ENCODE data around the gene STAC3. TPM values are rescaled to one million over a fixed set of nuclear protein-coding genes. Genes with fewer than 3 reads are reported as not detected.
A peak's percentile ranks its signal among the peaks of the same experiment; 100 is the strongest.

Gene STAC3
- total RNA-seq, 1 experiment from 2014 or later: 0.57 TPM

DNA sequence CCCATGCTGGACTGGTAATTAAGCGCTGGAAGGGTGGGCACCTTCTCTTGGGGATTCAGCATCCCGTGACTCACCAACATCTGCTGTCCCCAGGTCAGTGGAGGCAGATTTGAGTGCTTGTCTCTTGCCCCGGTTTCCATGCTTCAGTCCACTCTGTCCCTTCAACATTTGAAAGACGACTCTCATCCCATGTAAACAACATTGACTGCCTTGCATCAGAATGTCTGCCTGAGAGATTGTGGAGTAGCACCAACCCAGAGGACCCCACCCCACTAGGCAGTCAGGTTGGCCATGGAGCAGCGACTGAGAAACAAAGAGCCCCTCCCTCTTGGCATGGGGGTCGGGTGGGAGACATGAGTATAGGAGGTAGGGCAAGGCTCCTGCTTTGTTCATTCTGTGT lies 4.9 kb upstream of the STAC3 start:
- no peak for DNase-seq (ENCODE audit: extremely low read depth, low read depth)

DNA sequence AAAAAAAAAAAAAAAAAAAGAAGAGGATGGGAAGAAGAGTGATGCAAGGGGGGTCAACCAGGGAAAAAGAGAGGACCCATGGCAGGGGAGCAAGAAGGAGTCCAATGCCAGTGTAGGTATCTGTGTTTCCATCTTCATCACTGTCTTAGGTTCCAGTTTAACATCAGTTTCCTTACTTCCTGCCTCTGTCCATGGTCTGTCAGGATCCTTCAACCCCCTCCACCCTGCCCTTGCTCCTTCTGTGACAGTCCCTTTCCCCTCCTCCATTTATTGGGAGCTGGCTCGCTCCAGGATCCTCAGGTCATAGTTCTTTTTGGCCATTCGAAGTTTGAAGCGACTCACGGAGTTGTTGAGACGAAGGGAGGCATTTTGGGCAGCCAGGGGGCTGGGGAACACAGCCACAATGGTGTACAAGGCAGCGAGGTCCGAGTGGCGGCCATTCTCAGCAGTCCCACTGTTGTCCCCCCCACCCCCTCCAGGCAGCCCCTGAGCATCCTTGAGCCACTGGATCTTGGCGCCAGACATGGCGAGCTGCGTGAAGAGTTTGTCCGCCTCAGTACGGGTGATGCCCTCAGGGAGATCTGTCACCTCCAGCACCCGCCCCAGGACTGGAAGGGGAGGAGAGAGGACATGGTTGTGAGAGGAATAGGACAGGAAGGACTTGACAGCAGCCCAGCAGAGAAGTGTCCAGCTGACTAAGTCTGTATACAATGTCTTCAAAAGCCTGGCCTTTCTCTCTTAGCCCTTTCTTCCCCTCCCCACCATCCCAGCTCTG lies 3.7 kb upstream of the STAC3 start:
- no peak for DNase-seq (ENCODE audit: extremely low read depth, low read depth)

DNA sequence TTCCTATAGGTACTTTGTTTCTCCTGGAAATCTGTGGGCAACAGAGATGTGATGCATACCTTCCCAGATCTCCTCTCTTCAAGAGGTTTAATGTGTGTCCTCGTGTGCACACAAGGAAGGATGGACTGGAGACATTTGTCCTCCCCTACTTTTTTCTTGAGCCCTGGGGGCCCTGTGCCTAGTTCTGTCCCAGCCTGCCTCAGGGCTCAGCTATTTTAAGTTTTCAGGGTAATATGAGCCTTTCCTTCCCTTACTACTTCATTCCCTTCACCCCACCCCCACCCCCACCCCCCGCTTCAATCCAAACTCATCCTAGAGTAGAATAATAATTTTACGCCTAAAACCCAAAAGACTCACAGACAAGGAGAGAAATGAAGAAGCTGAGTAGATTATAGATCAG lies 446 bp downstream of the STAC3 start:
- no peak for DNase-seq (ENCODE audit: extremely low read depth, low read depth)

DNA sequence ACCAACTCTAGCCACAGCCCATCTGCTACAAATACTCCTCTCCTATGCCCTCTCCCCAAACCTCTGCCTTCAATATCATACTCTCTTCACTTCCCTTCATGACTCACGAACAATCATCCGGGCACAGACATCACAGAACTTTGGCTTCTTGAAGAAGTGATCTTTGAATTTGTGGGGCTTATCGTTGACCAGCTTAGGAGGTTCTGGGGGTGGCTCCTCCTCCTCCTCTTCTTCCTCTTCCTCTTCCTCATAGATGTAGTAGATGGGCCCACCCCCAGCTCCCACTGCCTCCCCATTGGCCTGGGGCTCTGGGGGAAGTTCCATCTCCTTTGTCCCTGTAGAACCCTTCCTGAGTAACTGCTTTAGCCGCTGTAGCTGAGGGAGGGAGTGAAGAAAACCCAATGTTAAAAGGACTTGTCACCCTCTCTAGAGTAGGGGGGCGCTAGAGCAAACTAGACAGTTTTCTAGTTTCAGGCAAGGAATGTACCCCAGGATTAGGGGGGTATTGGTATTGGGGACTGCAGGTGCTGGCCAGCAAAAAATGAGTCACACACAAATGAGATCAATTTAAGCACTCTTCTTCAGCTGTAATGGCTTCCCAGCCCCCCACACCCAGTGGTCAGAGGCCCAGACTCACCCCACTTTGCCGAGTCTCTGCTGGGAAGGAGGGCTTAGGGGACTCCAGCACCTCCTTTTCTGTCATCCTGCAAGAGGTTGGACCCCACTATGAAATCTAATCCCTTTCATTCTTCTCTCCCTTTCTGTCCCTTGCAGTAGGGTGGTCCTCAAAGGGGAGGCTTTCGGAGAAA lies 1.8 kb downstream of the STAC3 start:
- DNase-seq (ENCODE audit: extremely low read depth, low read depth): no peak

DNA sequence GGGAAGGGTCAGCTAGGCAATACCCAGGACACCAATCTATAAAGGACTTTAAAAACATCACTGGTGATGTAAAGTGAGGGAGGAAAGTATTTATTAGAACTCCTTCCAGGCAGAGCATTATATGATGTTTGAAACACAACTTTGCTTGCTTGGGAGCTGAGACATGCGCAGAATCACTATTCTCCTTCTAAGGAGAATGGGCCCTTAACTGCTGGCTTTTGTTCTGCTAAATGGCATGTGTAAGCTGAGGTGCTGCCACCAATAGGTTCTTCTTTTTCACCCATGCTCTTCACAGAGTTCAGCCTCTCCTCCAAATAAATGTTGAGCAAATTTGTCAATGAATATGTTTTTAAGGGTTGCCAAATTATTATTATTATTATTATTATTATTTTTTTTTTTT lies 3.9 kb downstream of the STAC3 start:
- no peak for DNase-seq (ENCODE audit: extremely low read depth, low read depth)

DNA sequence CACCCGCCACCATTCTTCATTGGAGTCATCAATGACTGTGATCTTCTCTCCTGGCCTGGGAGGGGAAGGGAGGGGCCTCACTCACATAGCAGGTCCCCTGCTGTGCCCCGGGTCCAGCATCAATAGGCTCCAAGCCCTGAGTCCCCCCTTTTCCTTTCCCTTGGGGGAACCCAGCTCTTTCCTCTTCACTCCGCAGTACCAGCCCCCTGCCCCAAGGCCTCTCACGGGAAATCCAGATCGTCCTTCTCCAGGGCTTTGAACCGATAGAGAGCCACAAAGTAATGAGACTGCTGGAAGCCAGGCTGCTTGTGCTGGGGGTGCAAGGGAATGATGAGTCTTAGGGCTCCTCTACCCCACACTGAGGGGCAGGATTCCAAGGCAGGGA lies 6.7 kb downstream of the STAC3 start:
- DNase-seq (ENCODE audit: extremely low read depth, low read depth): no peak

DNA sequence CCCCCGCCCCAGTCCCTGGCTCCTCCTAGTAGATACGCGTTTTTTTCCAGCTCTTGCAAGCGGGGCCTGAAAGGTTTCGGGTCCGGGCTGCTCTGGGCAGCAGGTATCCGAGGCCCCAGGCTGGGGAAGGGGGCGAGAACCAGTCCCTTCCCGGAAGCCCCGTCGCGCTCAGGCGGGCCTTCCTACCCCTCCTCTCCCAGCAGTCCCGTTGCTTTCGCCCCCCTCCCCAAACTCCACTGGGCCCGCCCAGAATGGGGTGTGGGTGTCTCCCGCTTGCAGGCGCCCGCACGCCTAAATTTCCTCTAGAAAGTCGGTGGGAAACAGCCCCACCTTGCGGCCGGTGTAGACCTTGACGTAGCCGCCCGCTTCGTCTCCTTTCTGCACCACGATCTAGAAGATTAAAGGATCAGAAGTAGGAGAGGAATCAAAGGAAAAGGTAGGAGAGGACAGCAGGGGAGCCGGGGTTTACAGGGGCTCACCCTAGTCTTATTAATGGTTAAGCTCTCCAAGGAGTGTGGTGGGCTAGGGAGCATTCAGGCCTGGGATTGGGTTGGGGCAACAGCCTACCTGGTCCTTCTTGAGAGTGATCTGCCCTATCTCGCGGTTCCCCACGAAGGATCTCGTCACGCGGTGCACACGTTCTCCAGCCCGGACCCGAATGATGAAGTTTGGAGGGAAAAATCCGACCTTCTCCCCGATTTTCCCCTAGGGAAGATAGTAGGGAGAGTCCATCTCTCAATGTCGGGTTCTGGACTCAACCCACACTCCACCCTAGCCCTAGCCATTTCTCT lies 7.3 kb downstream of the STAC3 start:
- peak; percentile 77 for DNase-seq (ENCODE audit: extremely low read depth, low read depth)

DNA sequence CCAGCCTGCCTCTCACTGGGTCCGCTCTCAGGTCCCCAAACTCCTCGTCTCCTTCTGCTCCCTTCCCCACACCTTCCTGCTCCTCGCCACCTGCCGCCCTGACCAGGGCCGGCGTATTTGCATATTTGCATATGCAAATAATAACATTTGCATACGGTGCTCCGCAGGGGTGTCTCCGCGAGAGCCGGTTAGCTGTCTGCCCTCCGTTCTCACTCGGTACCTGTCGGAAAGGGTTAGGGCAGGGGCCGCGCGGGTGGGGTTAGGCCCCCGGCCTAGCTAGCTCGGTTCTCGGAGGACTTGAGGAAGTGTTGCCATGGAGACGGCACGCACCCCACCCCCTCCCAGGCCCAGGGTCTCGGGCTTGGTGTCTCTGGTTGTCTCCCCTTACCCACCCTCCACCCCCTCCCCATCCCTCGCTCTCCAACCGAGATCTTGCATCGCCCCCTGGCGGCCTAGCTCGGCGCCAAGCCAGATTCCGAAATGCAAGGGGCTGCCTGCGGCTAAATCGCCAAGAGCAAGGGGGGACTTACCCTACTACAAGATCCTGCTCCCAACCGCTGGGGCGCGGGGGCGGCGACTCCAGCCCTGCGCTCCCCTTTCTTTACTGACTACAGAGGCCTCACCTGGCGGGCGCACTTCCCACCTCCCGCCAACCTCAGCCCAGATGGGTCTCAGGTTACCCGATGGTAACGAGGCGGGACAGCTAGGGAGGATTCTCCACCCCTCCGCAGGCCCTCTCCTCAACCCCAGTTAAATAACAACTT lies 8.1 kb downstream of the STAC3 start:
- peak; percentile 61 for DNase-seq (ENCODE audit: extremely low read depth, low read depth)

DNA sequence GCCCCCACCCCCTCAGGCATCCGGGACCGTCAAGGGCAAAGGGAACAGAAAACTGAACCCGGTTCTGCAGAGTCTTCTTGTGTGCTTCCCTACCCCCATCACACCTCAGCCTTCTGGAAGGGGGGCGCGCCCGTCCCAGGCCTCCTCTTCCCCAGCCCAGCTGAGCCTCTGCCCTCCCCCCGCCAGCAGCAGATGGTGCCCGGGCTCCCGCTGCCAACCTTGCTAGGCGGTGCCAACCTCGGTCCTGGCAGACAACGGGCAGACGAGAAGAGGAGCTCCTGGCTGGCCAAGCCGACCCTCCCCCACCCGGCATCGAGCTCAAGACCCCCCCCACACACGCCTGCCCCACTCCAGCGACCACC lies 8.7 kb downstream of the STAC3 start:
- no peak for DNase-seq (ENCODE audit: extremely low read depth, low read depth)

DNA sequence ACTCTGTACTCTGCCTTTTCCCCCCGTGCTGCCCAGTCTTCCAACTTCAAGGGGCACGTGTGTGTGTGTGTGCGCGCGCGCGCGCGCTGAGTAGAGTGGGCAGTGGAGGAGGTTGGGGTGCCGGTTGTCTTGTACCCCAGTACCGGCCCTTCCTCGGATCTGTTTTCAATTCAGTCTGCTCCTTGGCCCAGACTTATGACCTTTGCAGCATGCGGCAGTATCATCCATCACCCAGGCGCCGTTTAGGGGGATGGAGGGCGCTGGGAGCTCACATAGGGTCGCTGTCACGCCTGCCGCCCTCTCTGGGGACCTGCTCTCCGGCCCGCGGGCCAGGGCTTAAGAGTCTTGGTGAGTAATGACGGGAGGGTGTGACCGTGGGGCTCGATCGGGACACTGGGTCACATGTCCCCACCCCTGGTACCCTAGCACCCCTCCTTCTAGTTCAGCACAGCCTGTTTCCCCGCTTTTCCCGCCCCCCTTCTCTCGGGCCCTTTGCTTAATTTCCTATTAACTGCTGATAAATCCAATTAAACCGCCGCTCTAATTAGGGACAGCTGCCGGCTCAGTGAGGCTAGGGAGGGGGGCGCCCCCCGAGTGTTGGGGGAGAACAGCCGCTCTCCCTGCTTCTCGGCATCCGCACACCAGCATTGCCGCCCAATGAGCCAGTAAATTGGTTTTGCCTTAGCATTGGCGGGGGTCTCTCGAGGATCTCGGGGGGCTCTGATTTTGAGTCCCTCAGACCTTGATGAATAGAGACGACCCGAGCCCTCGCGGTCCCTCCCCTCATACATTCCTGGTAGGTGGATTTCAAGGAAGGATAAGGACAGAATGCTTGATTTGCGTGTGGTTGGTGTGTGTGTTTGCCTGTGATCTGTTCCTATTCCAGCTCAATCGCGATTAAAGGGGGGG lies 9.3 kb downstream of the STAC3 start:
- no peak for DNase-seq (ENCODE audit: extremely low read depth, low read depth)

DNA sequence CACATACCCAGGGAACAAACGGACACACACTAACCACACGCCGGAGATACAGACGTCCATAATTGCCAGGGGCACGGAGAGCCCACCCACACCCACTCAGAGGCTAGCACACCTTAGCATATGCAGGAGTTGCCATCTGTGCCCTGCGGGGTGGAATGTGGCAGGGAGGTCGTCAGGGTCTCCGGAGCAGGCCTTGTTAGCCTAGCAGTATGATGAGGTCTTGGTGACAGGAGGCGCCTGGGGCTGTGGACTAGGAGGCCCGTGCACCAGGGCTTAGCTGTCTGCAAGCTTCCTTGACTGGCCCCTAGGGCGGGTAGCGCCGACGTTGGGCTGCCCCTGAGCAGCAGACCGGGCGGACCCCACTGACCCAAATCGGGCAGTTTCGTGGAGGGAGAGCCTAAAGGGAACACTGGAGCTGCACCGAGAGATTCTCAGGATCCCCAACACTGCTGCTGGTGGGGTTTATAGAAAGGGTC lies 10.0 kb downstream of the STAC3 start:
- no peak for DNase-seq (ENCODE audit: extremely low read depth, low read depth)

DNA sequence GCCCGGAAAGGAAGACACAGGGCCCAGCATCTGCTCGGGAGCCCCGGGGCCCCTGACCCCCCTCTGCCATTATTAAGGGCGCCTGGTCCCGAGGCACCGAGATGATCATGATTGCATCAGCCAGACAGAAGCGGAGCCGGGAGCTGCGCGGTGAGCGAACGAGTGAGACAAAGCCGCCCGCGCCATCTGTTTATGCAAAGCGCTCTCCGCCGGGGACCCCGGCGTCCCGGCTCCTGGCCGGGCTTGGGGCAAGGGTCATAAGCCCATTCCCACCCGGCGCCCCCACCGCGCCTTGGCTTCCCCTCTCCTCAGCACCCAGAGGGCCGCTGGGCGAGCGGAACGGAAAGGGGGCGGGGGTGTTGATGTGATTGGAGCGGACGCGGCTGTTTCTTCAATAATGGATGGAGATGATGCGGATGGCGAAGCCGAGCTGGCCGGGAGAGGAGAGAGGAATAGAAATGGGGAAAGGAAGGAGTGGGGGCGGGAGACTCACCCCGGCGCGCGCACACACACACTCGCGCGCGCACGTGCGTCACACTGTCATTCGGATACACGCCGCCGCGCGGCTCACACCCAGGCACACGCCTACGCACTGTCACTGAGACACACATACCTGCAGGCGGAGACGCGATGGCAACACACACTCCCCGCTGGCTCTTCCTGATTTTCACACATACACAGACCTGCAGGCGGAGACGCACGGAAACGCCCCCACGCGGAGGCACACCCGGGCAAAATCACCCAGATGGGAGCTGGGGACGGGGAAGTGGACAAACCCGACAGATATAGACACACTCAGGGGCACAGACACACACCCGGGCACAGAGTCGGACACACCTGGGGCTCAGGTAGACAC lies 10.7 kb downstream of the STAC3 start:
- DNase-seq (ENCODE audit: extremely low read depth, low read depth): peak; percentile 70

DNA sequence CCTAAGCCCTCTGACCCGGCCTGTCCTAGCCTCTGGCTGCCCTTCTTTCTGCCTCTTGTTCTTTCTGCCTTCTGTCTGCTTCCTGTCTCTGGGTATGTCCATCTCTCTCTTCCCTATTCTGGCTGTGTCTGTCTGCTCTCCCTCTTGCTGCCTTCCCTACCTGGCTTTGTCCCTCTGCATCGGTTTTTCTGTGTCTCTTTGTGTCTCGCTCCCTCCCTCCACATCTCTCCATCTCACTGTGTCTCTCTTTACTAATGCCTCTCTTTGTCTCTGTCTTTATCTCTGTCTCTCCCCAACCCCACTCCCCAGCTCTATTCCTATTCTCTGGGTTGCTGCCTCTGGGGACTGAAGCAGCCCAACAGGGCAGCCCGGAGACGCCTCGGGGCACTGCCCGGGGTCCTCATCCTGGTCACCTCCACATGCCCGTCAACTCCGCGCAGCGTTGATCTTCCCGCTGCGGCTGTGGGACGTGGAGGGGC lies 11.4 kb downstream of the STAC3 start:
- no peak for DNase-seq (ENCODE audit: extremely low read depth, low read depth)

DNA sequence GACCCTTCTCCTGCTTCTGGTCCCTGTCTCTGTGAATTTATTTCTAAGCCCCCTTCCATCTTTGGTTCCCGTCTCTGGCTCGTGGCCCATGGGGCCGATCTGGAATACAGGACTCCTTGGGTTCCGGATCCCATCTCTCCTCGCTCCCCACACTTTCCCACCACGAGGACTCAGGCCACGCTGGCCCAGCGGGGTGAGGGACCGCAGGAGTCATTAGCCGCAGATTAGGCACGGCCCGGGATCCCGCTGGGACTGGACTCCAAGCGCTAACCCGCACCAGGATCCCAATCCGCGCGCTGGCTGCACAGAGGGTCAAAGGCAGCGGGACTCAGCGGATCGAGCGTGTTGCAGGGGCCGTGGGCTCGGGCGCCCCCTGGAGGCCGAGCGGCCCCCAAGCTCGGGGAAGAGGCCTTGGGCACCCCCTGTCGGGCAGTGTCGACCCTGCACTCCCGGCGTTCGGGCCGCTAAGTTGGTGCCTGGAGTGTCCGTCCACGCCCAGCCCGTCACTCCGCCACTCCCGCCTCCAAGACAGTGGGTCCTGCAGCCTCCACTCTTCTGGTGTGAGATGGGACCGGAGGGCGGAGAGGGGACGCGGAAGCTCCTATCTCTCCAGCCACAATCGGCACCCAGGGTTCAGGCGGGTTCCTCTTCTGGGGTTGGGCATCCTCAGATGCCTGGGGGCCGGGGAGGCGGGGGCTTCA lies 12.0 kb downstream of the STAC3 start:
- DNase-seq (ENCODE audit: extremely low read depth, low read depth): peak; percentile 91

DNA sequence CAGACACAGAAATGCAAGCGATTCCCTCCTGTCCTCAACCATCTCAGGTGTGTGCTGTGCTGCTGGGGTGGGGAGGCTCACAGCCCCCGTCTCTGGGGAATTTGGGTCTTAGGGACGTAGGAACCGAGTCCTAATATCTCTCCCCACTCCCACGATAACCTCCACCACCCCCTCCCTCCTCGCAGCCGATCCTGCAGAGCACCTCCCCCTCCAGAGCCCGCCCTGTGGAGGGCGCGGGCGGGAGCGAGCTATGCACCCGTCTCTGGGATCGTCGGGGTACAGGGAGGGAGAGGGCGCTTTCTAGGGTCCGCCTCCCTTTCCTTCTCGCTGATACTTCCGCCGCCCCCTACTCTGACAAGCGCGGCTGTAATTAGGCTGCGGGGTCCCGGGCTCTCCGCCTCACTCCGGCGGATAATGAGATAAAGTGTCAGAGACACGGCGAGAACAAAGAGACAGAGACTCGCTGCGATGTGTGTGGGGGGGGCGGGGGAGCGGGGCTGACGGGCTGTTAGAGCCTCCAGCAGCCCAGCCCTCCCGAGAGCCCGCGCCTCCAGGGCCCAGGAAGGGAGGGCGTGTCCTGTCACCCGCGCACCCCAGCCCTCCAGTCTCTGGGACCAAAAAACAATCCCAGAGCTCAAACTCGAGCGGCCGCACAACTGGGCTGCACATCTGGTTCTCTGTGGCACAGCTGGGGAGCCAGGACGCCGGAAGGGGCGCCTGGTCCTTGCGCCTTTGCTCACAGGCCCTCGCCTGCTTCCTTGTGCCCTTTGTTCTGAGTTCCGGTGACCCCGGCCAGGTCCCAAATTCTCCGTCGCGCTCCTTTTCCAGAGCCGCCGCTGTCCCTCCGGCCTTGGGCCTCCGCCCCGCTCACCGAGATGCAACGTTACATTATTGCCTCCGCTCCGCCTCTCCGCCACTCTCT lies 12.8 kb downstream of the STAC3 start:
- DNase-seq (ENCODE audit: extremely low read depth, low read depth): no peak

DNA sequence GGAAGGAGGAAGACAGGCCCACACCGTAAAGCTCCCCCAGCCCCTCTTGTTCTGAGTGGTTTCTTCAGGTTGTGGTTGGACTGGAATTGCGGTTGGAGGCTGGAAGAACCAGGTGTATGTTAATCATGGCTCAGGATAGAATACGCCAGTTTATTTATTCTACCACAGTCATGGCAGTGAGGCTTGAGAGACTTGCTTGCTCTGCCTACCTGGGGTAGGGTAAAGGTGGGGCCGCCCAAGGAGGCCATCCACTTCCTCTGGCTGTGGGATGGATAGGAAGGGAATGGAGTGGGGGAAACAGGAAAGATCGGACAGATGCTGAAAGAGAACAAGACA lies 13.4 kb downstream of the STAC3 start:
- DNase-seq (ENCODE audit: extremely low read depth, low read depth): no peak

All from NCI-H460 (cell line).